HepG2 (cell line): ENCODE data around the gene HAPLN1. TPM values are rescaled to one million over a fixed set of nuclear protein-coding genes. Genes with fewer than 3 reads are reported as not detected.
A peak's percentile ranks its signal among the peaks of the same experiment; 100 is the strongest.

ENCODE experiments used
- AGO1 ChIP-seq: fragments of 200-400 bp; formaldehyde crosslinking; IDR thresholded peaks from 2 replicates; pipeline ENCODE4 v1.6.1; 2017; ENCODE audit warnings: mild to moderate bottlenecking, low read depth, low read length, moderate library complexity; ENCODE audit not compliant: poor library complexity, severe bottlenecking
- ARNT2 ChIP-seq: sonication (generic); formaldehyde crosslinking; IDR thresholded peaks from 2 replicates; pipeline ENCODE4 v1.8.0; 2022; ENCODE audit warnings: mild to moderate bottlenecking, low read depth, missing genetic modification reagents, moderate library complexity
- BORCS8-MEF2B ChIP-seq: sonication (generic); formaldehyde crosslinking; IDR thresholded peaks from 2 replicates; pipeline ENCODE4 v1.8.0; 2022; ENCODE audit warnings: mild to moderate bottlenecking, missing genetic modification reagents
- CBX2 ChIP-seq, 2 experiments: fragments of 200-600 bp in 1 of 2; sonication (generic); formaldehyde crosslinking in 1 of 2; IDR thresholded peaks; 2 replicates each; pipeline versions ENCODE4 v1.7.0 to v1.8.1; 2018 to 2022; ENCODE audit warnings: low read depth in 2 of 2, low read length in 1 of 2, mild to moderate bottlenecking in 1 of 2, missing genetic modification reagents in 1 of 2
- CCDC6 ChIP-seq: sonication (generic); formaldehyde crosslinking; IDR thresholded peaks from 2 replicates; pipeline ENCODE4 v1.8.1; 2022; ENCODE audit warnings: mild to moderate bottlenecking, missing genetic modification reagents, moderate library complexity
- GFI1 ChIP-seq: sonication (generic); formaldehyde crosslinking; IDR thresholded peaks from 2 replicates; pipeline ENCODE4 v1.5.0; 2020; ENCODE audit warnings: missing genetic modification reagents, mild to moderate bottlenecking, borderline replicate concordance
- HOXA5 ChIP-seq: sonication (generic); formaldehyde crosslinking; IDR thresholded peaks from 2 replicates; pipeline ENCODE4 v1.4.0; 2020; ENCODE audit warnings: missing genetic modification reagents
- KLF11 ChIP-seq: IDR thresholded peaks from 2 replicates; pipeline ENCODE4 v1.6.1; 2016; ENCODE audit warnings: missing compliant biosample characterization
- MAZ ChIP-seq, 2 experiments: sonication (generic) in 1 of 2; formaldehyde crosslinking in 1 of 2; IDR thresholded peaks; 2 replicates each; pipeline versions ENCODE4 v1.5.0 to v1.6.1; 2012 to 2020; ENCODE audit warnings: low read depth in 2 of 2, mild to moderate bottlenecking in 2 of 2, borderline replicate concordance in 1 of 2, improper control_type of control experiment in 1 of 2, low read length in 1 of 2, missing genetic modification reagents in 1 of 2, moderate library complexity in 1 of 2
- NONO ChIP-seq, 2 experiments: fragments of 450-650 bp in 1 of 2; sonication (generic) in 1 of 2; formaldehyde crosslinking in 1 of 2; IDR thresholded peaks in 1 of 2; conservative IDR thresholded peaks in 1 of 2; 2 replicates each; pipeline versions ENCODE4 v1.6.1 to v1.8.0; 2017 to 2022; ENCODE audit warnings: mild to moderate bottlenecking in 1 of 2, missing genetic modification reagents in 1 of 2, moderate library complexity in 1 of 2
- SPEN ChIP-seq: sonication (generic); formaldehyde crosslinking; IDR thresholded peaks from 2 replicates; pipeline ENCODE4 v1.5.1; 2020; ENCODE audit warnings: low read depth, mild to moderate bottlenecking, missing genetic modification reagents
- ZNF367 ChIP-seq: sonication (generic); formaldehyde crosslinking; IDR thresholded peaks from 2 replicates; pipeline ENCODE4 v1.4.0; 2020; ENCODE audit warnings: missing genetic modification reagents, borderline replicate concordance
- ZNF607 ChIP-seq: sonication (generic); formaldehyde crosslinking; IDR thresholded peaks from 2 replicates; pipeline ENCODE4 v1.5.1; 2020; ENCODE audit warnings: missing genetic modification reagents, mild to moderate bottlenecking, borderline replicate concordance
- ZNF777 ChIP-seq: sonication (generic); formaldehyde crosslinking; IDR thresholded peaks from 2 replicates; pipeline ENCODE4 v1.4.0; 2020; ENCODE audit warnings: missing genetic modification reagents
- polyA plus RNA-seq, 8 experiments: library from polyadenylated mRNA; depleted of rRNA in 3 of 8; stranded (reverse) in 7 of 8; unstranded in 1 of 8; fragments of >200 nt; fragmentation: Illumina TruSeq in 4 of 8; extraction: Trizol in 4 of 8; gene quantifications; 2 replicates each; pipeline versions ENCODE4 v1.2.1 to v1.2.3, GENCODE V29; 2011 to 2016; ENCODE audit warnings: low read depth in 4 of 8, missing spikeins in 1 of 8, mixed read lengths in 1 of 8; ENCODE audit not compliant: insufficient read depth in 1 of 8
- total RNA-seq, 5 experiments: library from RNA; depleted of rRNA; stranded (reverse); fragments of >200 nt; fragmentation: Illumina TruSeq; extraction: Trizol; gene quantifications; 2 replicates each; pipeline ENCODE4 v1.2.3, GENCODE V29; 2016; ENCODE audit warnings: low read depth in 1 of 5
- TF ChIP-seq, protein P1 (sequence below): sonication (generic); formaldehyde crosslinking; IDR thresholded peaks from 2 replicates; pipeline ENCODE4 v1.5.0; 2020; ENCODE audit warnings: missing genetic modification reagents
- TF ChIP-seq, protein P2 (sequence below): IDR thresholded peaks from 2 replicates; pipeline ENCODE4 v1.6.1; 2018; ENCODE audit warnings: missing genetic modification reagents, mild to moderate bottlenecking, missing compliant biosample characterization
- TF ChIP-seq, protein P3 (sequence below), 2 experiments: sonication (generic) in 1 of 2; formaldehyde crosslinking in 1 of 2; IDR thresholded peaks; 2 replicates each; pipeline versions ENCODE4 v1.4.0 to v1.6.1; 2016 to 2020; ENCODE audit warnings: borderline replicate concordance in 1 of 2, low read depth in 1 of 2, mild to moderate bottlenecking in 1 of 2, missing genetic modification reagents in 1 of 2

Gene HAPLN1
- total and polyA plus RNA-seq, 2 of the 13 experiments (the other 11 are each of a cell fraction or from before 2014, with no cell fraction given), result not detected

DNA sequence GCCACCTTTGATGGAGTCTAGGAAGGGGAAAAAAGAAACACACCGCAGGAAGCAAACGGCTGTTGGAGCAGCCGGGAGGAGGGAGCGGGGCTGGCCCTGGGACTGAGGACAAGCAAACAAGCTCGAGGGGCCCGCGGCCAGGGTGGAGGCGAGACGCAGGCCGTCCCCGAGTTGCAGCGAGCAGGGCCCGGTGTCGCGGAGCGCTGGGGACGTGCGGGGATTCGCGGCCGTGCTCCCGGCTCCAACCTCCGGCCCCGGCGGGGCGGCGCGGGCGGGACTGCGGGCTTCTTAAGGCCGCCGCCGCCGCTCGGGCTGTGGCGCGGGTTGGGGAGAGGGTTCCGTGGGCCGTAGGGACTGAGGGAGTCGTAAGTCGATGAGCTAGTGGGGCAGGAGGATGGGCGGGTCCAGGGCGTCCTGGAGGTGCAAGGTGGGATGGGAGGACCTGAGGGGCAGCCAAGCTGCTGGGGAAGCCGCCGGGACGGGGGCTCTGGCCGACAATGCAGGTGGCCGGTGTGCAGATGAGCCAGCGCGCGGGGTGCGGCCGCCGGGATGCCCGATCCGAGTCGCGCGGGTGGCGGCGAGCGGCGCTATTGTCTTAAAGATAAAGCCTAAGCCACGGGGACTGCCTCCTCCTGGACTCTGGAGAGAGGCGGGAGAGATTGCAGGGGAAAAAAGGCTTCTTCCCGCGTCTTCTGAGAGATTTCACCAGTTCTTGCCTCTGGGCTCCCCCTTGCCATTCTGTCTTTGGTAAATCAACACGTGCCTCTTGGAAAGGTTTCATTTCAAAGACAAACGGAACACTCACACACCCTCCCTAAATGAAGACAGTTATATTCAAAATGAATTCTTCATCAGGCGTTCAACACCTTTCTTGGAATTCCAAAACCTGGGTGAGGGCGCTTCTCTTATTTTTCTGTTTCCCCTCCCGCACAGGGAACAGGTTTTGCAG, 1.6 kb upstream of the HAPLN1 start (continued):
- TF ChIP-seq, protein P1, sequence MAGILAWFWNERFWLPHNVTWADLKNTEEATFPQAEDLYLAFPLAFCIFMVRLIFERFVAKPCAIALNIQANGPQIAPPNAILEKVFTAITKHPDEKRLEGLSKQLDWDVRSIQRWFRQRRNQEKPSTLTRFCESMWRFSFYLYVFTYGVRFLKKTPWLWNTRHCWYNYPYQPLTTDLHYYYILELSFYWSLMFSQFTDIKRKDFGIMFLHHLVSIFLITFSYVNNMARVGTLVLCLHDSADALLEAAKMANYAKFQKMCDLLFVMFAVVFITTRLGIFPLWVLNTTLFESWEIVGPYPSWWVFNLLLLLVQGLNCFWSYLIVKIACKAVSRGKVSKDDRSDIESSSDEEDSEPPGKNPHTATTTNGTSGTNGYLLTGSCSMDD (CRISPR knock-in tag), result no peak
- TF ChIP-seq, protein P2, sequence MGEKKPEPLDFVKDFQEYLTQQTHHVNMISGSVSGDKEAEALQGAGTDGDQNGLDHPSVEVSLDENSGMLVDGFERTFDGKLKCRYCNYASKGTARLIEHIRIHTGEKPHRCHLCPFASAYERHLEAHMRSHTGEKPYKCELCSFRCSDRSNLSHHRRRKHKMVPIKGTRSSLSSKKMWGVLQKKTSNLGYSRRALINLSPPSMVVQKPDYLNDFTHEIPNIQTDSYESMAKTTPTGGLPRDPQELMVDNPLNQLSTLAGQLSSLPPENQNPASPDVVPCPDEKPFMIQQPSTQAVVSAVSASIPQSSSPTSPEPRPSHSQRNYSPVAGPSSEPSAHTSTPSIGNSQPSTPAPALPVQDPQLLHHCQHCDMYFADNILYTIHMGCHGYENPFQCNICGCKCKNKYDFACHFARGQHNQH (CRISPR knock-in tag), result no peak
- no peak for TF ChIP-seq SPEN
- TF ChIP-seq CBX2 (IDR thresholded peaks at IDR 0.05; ENCODE audit: low read depth, low read length), result no peak
- TF ChIP-seq CBX2 (CRISPR knock-in tag; IDR thresholded peaks at IDR 0.05; ENCODE audit: low read depth), result no peak
- TF ChIP-seq MAZ (IDR thresholded peaks at IDR 0.05; ENCODE audit: borderline replicate concordance, low read depth, low read length), result no peak
- peak; percentile 39; the same call in 1 of the 2 replicates for TF ChIP-seq MAZ (CRISPR knock-in tag; IDR thresholded peaks at IDR 0.05; ENCODE audit: low read depth)
- TF ChIP-seq KLF11 (CRISPR knock-in tag), result no peak
- no peak for TF ChIP-seq CCDC6
- no peak for TF ChIP-seq NONO (IDR thresholded peaks at IDR 0.05)
- TF ChIP-seq NONO (CRISPR knock-in tag; conservative IDR thresholded peaks at IDR 0.05), result no peak
- no peak for TF ChIP-seq ZNF367 (CRISPR knock-in tag)
- 0 out of 2 replicates have a peak, but pooled peaks have one; percentile 9 for TF ChIP-seq ZNF607
- TF ChIP-seq BORCS8-MEF2B, result no peak
- TF ChIP-seq, protein P3, sequence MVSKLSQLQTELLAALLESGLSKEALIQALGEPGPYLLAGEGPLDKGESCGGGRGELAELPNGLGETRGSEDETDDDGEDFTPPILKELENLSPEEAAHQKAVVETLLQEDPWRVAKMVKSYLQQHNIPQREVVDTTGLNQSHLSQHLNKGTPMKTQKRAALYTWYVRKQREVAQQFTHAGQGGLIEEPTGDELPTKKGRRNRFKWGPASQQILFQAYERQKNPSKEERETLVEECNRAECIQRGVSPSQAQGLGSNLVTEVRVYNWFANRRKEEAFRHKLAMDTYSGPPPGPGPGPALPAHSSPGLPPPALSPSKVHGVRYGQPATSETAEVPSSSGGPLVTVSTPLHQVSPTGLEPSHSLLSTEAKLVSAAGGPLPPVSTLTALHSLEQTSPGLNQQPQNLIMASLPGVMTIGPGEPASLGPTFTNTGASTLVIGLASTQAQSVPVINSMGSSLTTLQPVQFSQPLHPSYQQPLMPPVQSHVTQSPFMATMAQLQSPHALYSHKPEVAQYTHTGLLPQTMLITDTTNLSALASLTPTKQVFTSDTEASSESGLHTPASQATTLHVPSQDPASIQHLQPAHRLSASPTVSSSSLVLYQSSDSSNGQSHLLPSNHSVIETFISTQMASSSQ (IDR thresholded peaks at IDR 0.05; ENCODE audit: low read depth), result no peak
- TF ChIP-seq, protein P3 (CRISPR knock-in tag; IDR thresholded peaks at IDR 0.05; ENCODE audit: borderline replicate concordance), result no peak
- no peak for TF ChIP-seq AGO1
- TF ChIP-seq ZNF777, result no peak
- 0 out of 2 replicates have a peak, but pooled peaks have one; percentile 58 for TF ChIP-seq HOXA5 (CRISPR knock-in tag)
- TF ChIP-seq GFI1 (CRISPR knock-in tag), result 0 out of 2 replicates have a peak, but pooled peaks have one; percentile 14
- TF ChIP-seq ARNT2 (CRISPR knock-in tag), result 0 out of 2 replicates have a peak, but pooled peaks have one; percentile 45
